Neutrophil (primary cell): ENCODE data around the gene DDI2.

ENCODE experiments used
- H3K27ac ChIP-seq: fragments of 200-600 bp; sonication (generic); 2 replicates; pipeline ENCODE4 v1.5.1; 2016; ENCODE audit warnings: mild to moderate bottlenecking, moderate library complexity
- H3K27me3 ChIP-seq: fragments of 200-600 bp; sonication (generic); 2 replicates; pipeline ENCODE4 v1.6.0; 2016; ENCODE audit warnings: mild to moderate bottlenecking
- H3K36me3 ChIP-seq: fragments of 200-600 bp; sonication (generic); 2 replicates; pipeline ENCODE4 v1.5.1; 2017
- H3K4me1 ChIP-seq, 2 experiments: fragments of 200-600 bp in 1 of 2; sonication (generic) in 1 of 2; 1 replicate in 1 of 2; 2 replicates in 1 of 2; pipeline versions ENCODE4 v1.5.1 to v1.6.1; 2013 to 2016; ENCODE audit warnings: low read depth in 1 of 2, low read length in 1 of 2, mild to moderate bottlenecking in 1 of 2, moderate library complexity in 1 of 2; ENCODE audit not compliant: control insufficient read depth in 1 of 2, insufficient read depth in 1 of 2
- H3K4me3 ChIP-seq, 2 experiments: fragments of 200-600 bp in 1 of 2; sonication (generic) in 1 of 2; 1 replicate in 1 of 2; 2 replicates in 1 of 2; pipeline ENCODE4 v1.5.1; 2013 to 2016; ENCODE audit warnings: low read depth in 1 of 2, low read length in 1 of 2, mild to moderate bottlenecking in 1 of 2, moderate library complexity in 1 of 2
- H3K9me3 ChIP-seq: fragments of 200-600 bp; sonication (generic); 2 replicates; pipeline ENCODE4 v1.5.1; 2016
- TF ChIP-seq, protein P1 (sequence below): fragments of 200-600 bp; sonication (generic); IDR thresholded peaks from 2 replicates; pipeline ENCODE4 v1.5.1; 2016; ENCODE audit warnings: antibody characterized with exemption

DDI2 gene

DNA sequence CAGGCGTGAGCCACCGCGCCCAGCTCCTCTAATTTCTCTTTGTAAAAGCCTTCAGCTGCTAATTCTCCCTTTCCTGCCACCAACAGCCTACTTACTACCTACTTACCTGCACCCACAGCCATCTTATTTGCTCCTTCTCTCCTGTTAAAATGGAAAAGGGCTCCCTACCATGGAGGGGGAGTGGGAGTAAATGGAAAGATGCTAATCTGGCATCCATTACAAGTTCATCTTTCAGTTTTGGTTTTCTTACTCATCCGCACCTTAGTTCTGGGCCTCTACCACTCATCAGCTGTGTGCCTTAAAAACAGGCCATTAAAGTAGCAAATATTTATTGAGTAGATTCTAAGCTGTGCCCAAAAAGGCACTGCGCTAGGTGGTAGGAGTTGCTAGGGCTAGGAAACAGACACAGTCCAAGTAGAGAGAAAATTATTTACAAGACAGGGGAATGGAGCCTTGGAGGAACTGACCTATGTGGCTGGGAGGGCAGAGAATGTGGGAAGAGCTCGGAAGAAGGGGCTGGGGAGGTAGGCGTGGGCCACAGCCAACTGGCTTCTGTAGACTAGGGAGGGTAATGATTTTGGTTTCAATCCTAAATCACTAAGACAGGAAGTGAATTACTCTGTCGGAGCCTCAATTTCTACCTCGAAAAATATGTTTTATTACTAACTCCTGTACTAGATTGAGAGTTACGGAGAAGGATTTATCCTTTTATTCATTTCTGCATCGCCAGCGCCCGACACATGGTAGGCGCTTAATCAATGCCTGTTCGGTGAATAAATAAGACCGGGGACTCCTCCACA lies 685 bp upstream of the DDI2 start:
- Histone ChIP-seq H3K4me3 (peak overlapping the region; percentile 79 to 86), H3K4me1 (peaks cover 24% of the 10 kb centered on the region in 2 experiments)

DNA sequence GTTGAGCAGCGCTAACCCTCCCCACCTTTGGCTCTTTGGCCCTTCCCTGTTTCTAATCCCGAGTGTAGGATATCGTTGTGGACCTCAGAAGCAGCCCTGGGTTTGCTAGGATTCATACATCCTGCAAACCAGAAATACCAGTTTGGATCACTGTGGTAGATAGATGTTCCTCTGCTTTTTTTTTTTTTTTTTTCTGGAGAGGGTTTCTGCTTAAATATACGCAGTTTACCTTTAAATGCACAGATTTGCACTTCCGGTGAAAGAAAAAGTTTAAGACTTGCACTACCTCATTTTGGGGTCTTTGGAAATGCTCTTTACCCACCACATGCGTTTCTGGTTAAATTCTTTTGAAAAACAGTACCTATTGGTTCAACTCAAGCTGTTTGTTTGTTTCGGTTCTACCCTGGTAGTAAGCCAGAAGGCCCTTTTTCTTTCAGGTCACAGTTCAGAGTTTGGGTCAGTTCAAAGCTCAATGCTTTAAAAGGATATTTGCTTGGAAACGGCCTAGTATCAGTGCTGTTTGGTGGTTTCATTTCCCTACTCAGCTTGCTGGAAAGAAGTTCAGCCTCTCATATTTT lies 908 bp downstream of the DDI2 start:
- Histone ChIP-seq H3K36me3 (no peaks in the 10 kb centered on the region), H3K27me3 (no peaks in the 10 kb centered on the region), H3K9me3 (no peaks in the 10 kb centered on the region), H3K4me1 (peaks cover 24 to 30% of the 10 kb centered on the region in 2 experiments), H3K4me3 (peak overlapping the region; percentile 79 to 86), H3K27ac (peak overlapping the region; percentile 89)
- TF ChIP-seq, protein P1, sequence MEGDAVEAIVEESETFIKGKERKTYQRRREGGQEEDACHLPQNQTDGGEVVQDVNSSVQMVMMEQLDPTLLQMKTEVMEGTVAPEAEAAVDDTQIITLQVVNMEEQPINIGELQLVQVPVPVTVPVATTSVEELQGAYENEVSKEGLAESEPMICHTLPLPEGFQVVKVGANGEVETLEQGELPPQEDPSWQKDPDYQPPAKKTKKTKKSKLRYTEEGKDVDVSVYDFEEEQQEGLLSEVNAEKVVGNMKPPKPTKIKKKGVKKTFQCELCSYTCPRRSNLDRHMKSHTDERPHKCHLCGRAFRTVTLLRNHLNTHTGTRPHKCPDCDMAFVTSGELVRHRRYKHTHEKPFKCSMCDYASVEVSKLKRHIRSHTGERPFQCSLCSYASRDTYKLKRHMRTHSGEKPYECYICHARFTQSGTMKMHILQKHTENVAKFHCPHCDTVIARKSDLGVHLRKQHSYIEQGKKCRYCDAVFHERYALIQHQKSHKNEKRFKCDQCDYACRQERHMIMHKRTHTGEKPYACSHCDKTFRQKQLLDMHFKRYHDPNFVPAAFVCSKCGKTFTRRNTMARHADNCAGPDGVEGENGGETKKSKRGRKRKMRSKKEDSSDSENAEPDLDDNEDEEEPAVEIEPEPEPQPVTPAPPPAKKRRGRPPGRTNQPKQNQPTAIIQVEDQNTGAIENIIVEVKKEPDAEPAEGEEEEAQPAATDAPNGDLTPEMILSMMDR: no peak

More for the DNA sequence above, 685 bp upstream of the DDI2 start:
- H3K36me3 ChIP-seq: no peaks in the 10 kb centered on the region
- H3K9me3 ChIP-seq: no peaks in the 10 kb centered on the region
- H3K27me3 ChIP-seq: no peaks in the 10 kb centered on the region
- H3K27ac ChIP-seq: peak overlapping the region; percentile 89
- TF ChIP-seq, protein P1: no peak

DNA sequence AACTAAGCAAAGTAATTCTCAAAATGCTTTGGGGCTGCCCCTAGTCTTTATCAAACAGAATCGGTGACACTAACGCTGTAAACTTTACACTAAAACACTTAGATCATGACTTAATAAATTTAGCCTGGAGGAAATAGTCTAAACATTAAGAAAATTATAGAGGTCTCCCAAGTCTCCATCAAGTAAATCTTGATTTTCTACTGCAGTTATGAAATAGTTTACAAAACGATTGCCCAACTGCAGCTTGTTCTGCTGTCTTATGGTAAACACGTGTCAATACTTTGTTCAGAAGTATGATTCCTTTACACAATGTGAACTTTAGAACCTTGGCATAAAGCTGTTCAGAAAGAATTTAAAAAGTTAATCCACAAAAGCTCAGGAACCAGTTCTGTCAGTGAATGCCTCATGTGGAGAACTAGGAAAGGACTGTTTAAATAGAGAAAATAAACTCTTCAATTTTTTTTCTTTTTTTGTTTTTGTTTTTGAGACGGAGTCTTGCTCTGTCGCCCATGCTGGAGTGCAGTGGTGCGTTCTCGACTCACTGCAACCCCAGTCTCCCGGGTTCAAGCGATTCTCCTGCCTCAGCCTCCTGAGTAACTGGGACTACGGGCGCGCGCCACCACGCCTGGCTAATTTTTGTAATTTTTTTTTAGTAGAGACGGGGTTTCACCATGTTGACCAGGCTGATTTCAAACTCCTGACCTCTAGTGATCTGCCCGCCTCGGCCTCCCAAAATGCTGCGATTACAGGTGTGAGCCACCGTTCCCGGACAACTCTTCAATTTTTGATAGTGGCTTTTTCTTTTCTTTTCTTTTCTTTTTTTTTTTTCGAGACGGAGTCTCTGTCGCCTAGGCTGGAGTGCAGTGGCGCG lies 1.6 kb downstream of the DDI2 start:
- no peaks in the 10 kb centered on the region for H3K36me3 ChIP-seq
- H3K4me1 ChIP-seq: peaks cover 24 to 30% of the 10 kb centered on the region in 2 experiments
- TF ChIP-seq, protein P1: no peak
- H3K27me3 ChIP-seq: no peaks in the 10 kb centered on the region
- peak overlapping the region; percentile 89 for H3K27ac ChIP-seq
- peak overlapping the region; percentile 79 to 86 for H3K4me3 ChIP-seq
- no peaks in the 10 kb centered on the region for H3K9me3 ChIP-seq

DNA sequence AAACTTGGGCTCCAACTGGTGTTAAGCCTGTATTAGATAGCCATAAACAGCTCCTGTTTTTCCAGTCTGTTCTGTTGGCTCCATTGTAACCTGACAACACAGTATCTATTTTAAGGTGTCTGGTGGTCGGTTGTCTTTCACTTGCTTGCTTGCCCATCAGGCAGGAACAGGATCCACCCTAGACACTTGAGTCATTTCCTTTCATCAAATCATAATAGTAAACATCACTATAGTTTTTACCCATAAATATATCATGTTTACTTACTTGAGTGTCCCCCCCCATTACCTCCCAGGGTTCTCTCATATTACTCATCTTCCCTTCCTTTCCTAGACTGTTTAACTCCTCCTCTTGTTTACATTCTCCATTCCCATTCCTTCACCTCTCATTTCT lies 2.9 kb downstream of the DDI2 start:
- no peaks in the 10 kb centered on the region for H3K36me3 ChIP-seq
- H3K4me3 ChIP-seq: no peak overlapping the region
- H3K27me3 ChIP-seq: no peaks in the 10 kb centered on the region
- H3K9me3 ChIP-seq: no peaks in the 10 kb centered on the region
- H3K27ac ChIP-seq: no peak overlapping the region
- TF ChIP-seq, protein P1: no peak
- H3K4me1 ChIP-seq: peaks cover 24 to 30% of the 10 kb centered on the region in 2 experiments

DNA sequence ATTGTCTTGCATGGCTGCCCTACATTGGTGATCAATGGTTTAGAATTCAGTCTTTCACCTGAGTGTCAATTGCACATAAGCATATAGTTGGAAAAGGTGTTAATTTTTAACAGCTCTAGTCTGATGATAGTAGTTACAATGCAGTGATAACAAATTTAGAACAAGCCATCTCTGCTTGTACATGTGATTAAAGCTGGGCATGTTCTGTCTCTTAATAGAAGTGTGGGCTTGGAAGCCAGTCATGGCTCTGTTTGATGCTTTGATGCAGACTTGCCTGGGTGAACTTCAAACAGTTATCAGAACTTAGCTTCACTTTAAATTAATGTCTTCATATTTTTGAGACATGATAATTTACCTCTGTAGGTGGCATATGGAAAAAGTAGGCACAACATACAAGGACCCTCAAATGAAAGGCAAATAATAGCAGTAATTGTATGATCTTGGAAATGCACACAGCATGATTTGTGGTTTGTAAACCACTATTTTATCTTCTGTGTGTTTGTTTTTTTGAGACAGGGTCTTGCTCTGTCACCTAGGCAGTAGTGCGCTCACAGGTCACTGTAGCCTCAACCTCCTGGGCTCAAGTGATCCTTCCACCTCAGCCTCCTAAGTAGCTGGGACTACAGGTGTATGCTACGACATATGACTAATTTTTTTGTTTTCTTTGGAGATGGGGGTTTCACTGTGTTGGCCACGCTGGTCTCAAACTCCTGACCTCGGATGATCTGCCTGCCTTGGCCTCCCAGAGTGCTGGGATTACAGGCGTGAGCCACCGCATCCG lies 3.8 kb downstream of the DDI2 start:
- Histone ChIP-seq H3K36me3 (no peaks in the 10 kb centered on the region), H3K27me3 (no peaks in the 10 kb centered on the region), H3K27ac (no peak overlapping the region), H3K4me1 (peaks cover 24 to 30% of the 10 kb centered on the region in 2 experiments), H3K9me3 (no peaks in the 10 kb centered on the region), H3K4me3 (no peak overlapping the region)
- TF ChIP-seq, protein P1: no peak
